Tibial artery (tissue), 4 donors: Measurements from ENCODE around the gene ST3GAL2.

Experiments used
- DNase-seq, 2 donors: peaks; one replicate each; pipeline ENCODE4 v3.0.0-alpha.2; 2019
- H3K27ac ChIP-seq, 2 donors: fragments of 200-600 bp; sonication (generic) in 1 of 2; 1 replicate in 1 of 2; 2 replicates in 1 of 2; pipeline ENCODE4 v1.5.1; 2018 to 2019; ENCODE audit warnings: mild to moderate bottlenecking in 1 of 2
- H3K27me3 ChIP-seq, 2 donors: fragments of 200-600 bp; sonication (generic) in 1 of 2; one replicate each; pipeline versions ENCODE4 v1.5.1 to v1.6.0; 2016 to 2019
- H3K36me3 ChIP-seq, 3 donors: fragments of 200-600 bp; sonication (generic) in 2 of 3; one replicate each; pipeline ENCODE4 v1.5.1; 2016 to 2019; ENCODE audit warnings: mild to moderate bottlenecking in 2 of 3
- H3K4me1 ChIP-seq, 4 donors: fragments of 200-600 bp; sonication (generic) in 2 of 4; 1 replicate in 3 of 4; 2 replicates in 1 of 4; pipeline ENCODE4 v1.5.1; 2016 to 2019
- H3K4me3 ChIP-seq, 2 donors: fragments of 200-600 bp; sonication (generic) in 1 of 2; 1 replicate in 1 of 2; 2 replicates in 1 of 2; pipeline ENCODE4 v1.5.1; 2018 to 2019; ENCODE audit warnings: mild to moderate bottlenecking in 2 of 2
- H3K9me3 ChIP-seq, 3 donors: fragments of 200-600 bp; sonication (generic) in 1 of 3; one replicate each; pipeline ENCODE4 v1.5.1; 2016 to 2019
- intact Hi-C: fragments of 100-400 bp; cut with DNase I; formaldehyde crosslinking; loops from one replicate; pipeline ENCODE4 v1.15.0; 2023; ENCODE audit warnings: low total_unique reads
- TF ChIP-seq, protein P1 (sequence below), 2 experiments: fragments of 200-600 bp in 1 of 2; fragments of 450-650 bp in 1 of 2; IDR thresholded peaks; one replicate each; pipeline ENCODE4 v1.5.1; 2017 to 2019; ENCODE audit warnings: antibody characterized with exemption in 2 of 2, mild to moderate bottlenecking in 1 of 2, moderate library complexity in 1 of 2

Gene ST3GAL2

GRCh38 chr16:70442344-70442743 lies 3.4 kb upstream of the ST3GAL2 start:
- TF ChIP-seq, protein P1, sequence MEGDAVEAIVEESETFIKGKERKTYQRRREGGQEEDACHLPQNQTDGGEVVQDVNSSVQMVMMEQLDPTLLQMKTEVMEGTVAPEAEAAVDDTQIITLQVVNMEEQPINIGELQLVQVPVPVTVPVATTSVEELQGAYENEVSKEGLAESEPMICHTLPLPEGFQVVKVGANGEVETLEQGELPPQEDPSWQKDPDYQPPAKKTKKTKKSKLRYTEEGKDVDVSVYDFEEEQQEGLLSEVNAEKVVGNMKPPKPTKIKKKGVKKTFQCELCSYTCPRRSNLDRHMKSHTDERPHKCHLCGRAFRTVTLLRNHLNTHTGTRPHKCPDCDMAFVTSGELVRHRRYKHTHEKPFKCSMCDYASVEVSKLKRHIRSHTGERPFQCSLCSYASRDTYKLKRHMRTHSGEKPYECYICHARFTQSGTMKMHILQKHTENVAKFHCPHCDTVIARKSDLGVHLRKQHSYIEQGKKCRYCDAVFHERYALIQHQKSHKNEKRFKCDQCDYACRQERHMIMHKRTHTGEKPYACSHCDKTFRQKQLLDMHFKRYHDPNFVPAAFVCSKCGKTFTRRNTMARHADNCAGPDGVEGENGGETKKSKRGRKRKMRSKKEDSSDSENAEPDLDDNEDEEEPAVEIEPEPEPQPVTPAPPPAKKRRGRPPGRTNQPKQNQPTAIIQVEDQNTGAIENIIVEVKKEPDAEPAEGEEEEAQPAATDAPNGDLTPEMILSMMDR (IDR thresholded peaks at IDR 0.05), result no peak
- H3K4me1 ChIP-seq, result peaks cover 0 to 19% (median 13%) of the 10 kb centered on the region in 4 donors
- DNase-seq, result no peak
- intact Hi-C loops, result no loop called here
- H3K27me3 ChIP-seq, result no peaks in the 10 kb centered on the region
- no peak overlapping the region for H3K4me3 ChIP-seq
- H3K9me3 ChIP-seq, result no peaks in the 10 kb centered on the region
- H3K27ac ChIP-seq, result no peak overlapping the region
- no peaks in the 10 kb centered on the region for H3K36me3 ChIP-seq

GRCh38 chr16:70441406-70441990 lies 2.6 kb upstream of the ST3GAL2 start:
- TF ChIP-seq, protein P1 (IDR thresholded peaks at IDR 0.05), result no peak
- Histone ChIP-seq H3K27ac (no peak overlapping the region), H3K4me3 (no peak overlapping the region), H3K9me3 (no peaks in the 10 kb centered on the region), H3K36me3 (no peaks in the 10 kb centered on the region), H3K27me3 (no peaks in the 10 kb centered on the region), H3K4me1 (peaks cover 0 to 26% (median 21%) of the 10 kb centered on the region in 4 donors)
- intact Hi-C loops, result loop anchor here (2.0 kb wide), 1 partner anchor 59 kb away; no protein-coding TSS in a partner anchor
- no peak for DNase-seq

GRCh38 chr16:70440009-70440692 lies 1.3 kb upstream of the ST3GAL2 start:
- Histone ChIP-seq H3K4me1 (peaks cover 0 to 26% (median 22%) of the 10 kb centered on the region in 4 donors), H3K36me3 (no peaks in the 10 kb centered on the region), H3K9me3 (no peaks in the 10 kb centered on the region), H3K27me3 (no peaks in the 10 kb centered on the region), H3K4me3 (no peak overlapping the region), H3K27ac (no peak overlapping the region)
- TF ChIP-seq, protein P1 (IDR thresholded peaks at IDR 0.05), result no peak
- no peak for DNase-seq
- intact Hi-C loops, result loop anchor here (2.0 kb wide), 1 partner anchor 57 kb away; no protein-coding TSS in a partner anchor

GRCh38 chr16:70438585-70438968 lies 323 bp downstream of the ST3GAL2 start:
- H3K27me3 ChIP-seq, result no peaks in the 10 kb centered on the region
- H3K36me3 ChIP-seq, result no peaks in the 10 kb centered on the region
- TF ChIP-seq, protein P1 (IDR thresholded peaks at IDR 0.05), result no peak
- DNase-seq, result peak in 1 of 2 donors; percentile 76
- H3K4me3 ChIP-seq, result peak overlapping the region; percentile 85 to 97
- intact Hi-C loops, result no loop called here
- peaks cover 0 to 40% (median 32%) of the 10 kb centered on the region in 4 donors for H3K4me1 ChIP-seq
- H3K9me3 ChIP-seq, result no peaks in the 10 kb centered on the region
- H3K27ac ChIP-seq, result peak overlapping the region; percentile 79 to 84

DNA sequence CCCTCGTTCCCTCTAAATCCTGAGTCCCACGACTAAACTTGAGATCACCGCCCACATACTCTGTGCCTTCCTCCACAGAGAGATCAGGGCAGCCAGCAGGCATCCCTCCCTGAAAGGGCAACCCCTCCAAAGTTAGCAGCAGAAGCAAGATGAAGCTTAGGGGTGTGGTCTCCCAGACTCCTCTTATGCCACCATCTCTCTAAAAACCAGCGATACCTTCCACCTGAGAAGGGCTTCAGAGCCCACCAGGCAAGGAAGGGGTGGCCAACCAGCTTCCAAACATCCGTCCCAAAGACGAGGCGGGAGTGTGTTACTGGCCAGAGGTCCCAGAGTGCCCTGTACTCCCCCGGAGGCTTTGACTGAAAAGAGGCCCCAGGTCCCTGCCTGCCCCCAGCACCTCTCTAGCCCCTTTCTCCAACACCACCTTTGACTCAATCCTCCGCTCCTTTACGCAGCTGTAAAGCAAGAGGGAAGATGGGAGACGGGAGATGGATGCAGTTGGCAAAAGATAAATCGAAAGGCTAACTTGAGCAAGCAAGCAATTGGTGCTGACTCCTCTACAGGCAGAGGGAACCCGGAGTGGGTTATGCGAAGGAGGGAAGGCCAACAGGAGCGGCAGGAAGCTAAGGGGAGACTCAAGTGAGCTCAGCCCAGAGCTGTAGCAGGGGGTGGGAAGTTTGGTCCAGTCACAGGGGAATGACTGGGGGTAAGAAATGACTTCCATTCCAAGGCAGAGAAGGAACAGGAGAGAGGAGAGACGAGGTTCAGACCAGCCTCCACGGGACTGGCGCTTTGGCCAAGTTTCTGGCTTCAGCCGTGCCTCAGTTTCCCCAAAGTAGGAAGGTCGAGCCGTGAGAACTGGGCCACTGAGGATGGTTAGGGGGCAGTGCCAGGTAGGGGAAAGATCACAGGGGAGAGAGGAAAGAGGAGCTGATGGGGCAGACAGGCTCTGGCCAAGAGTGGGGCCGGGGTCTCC lies 1.0 kb downstream of the ST3GAL2 start:
- H3K4me1 ChIP-seq, result peaks cover 0 to 47% (median 39%) of the 10 kb centered on the region in 4 donors
- intact Hi-C loops, result no loop called here
- DNase-seq, result no peak

More for the DNA sequence above, 1.0 kb downstream of the ST3GAL2 start:
- Histone ChIP-seq H3K36me3 (no peaks in the 10 kb centered on the region), H3K27ac (peak overlapping the region; percentile 79 to 84), H3K9me3 (no peaks in the 10 kb centered on the region), H3K4me3 (peak overlapping the region; percentile 85 to 97), H3K27me3 (no peaks in the 10 kb centered on the region)
- TF ChIP-seq, protein P1 (IDR thresholded peaks at IDR 0.05), result no peak
